Parathyroid adenoma (tissue), 2 donors: Measurements from ENCODE around the gene SLC8B1.

ENCODE experiments used
- H2AFZ ChIP-seq: fragments of 300-600 bp; sonication (generic); one replicate; pipeline ENCODE4 v1.7.0; 2017; ENCODE audit warnings: antibody characterized with exemption, mild to moderate bottlenecking
- H3K27ac ChIP-seq: fragments of 300-600 bp; sonication (generic); one replicate; pipeline ENCODE4 v1.7.0; 2017
- H3K27me3 ChIP-seq: fragments of 300-600 bp; sonication (generic); one replicate; pipeline ENCODE4 v1.7.0; 2017; ENCODE audit warnings: low read length; ENCODE audit not compliant: control insufficient read depth, insufficient read depth
- H3K36me3 ChIP-seq: fragments of 300-600 bp; sonication (generic); one replicate; pipeline ENCODE4 v1.7.0; 2017; ENCODE audit warnings: low read length; ENCODE audit not compliant: control insufficient read depth, insufficient read depth
- H3K4me1 ChIP-seq: fragments of 300-600 bp; sonication (generic); one replicate; pipeline ENCODE4 v1.7.0; 2017; ENCODE audit warnings: control low read depth
- H3K4me2 ChIP-seq: fragments of 300-600 bp; sonication (generic); one replicate; pipeline ENCODE4 v1.7.0; 2017; ENCODE audit warnings: low read length
- H3K4me3 ChIP-seq: fragments of 300-600 bp; sonication (generic); one replicate; pipeline ENCODE4 v1.7.0; 2017; ENCODE audit warnings: low read depth, low read length
- H3K79me2 ChIP-seq: fragments of 300-600 bp; sonication (generic); one replicate; pipeline ENCODE4 v1.7.0; 2017; ENCODE audit warnings: control low read depth
- H3K9ac ChIP-seq: fragments of 300-600 bp; sonication (generic); one replicate; pipeline ENCODE4 v1.7.0; 2017; ENCODE audit warnings: mild to moderate bottlenecking
- H3K9me3 ChIP-seq: fragments of 300-600 bp; sonication (generic); one replicate; pipeline ENCODE4 v1.7.0; 2017; ENCODE audit warnings: low read length; ENCODE audit not compliant: control insufficient read depth
- TF ChIP-seq, protein P1 (sequence below): fragments of 300-600 bp; sonication (generic); IDR thresholded peaks from one replicate; pipeline ENCODE4 v1.7.0; 2017; ENCODE audit warnings: antibody characterized with exemption, mild to moderate bottlenecking
- donor health status: primary hyperparathyroidism.

The SLC8B1 gene

DNA sequence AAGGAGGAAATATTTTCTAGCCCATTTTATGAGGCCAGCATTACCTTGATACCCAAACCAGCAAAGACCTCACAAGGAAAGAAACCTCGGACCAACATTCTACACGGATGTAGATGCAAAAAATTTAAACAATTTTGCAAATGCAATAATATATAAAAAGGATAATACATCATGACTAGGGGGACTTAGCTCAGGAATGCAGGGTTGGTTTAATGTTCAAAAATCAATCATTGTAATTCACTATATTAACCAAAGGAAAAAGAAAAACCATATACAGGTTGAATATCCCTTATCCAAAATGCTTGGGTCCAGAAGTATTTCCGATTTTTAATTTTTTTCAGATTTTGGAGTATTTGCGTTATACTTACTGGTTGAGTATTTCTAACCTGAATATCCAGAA is 80.6 kb downstream of the SLC8B1 start:
- Histone ChIP-seq H3K36me3 (no peaks in the 10 kb centered on the region), H3K27ac (no peak overlapping the region), H3K4me2 (no peak overlapping the region), H3K4me3 (no peak overlapping the region), H3K4me1 (peaks cover 2% of the 10 kb centered on the region), H3K79me2 (peaks cover 22% of the 10 kb centered on the region), H3K27me3 (no peaks in the 10 kb centered on the region), H3K9me3 (no peaks in the 10 kb centered on the region), H3K9ac (no peak overlapping the region), H2AFZ (no peak overlapping the region)
- TF ChIP-seq, protein P1, sequence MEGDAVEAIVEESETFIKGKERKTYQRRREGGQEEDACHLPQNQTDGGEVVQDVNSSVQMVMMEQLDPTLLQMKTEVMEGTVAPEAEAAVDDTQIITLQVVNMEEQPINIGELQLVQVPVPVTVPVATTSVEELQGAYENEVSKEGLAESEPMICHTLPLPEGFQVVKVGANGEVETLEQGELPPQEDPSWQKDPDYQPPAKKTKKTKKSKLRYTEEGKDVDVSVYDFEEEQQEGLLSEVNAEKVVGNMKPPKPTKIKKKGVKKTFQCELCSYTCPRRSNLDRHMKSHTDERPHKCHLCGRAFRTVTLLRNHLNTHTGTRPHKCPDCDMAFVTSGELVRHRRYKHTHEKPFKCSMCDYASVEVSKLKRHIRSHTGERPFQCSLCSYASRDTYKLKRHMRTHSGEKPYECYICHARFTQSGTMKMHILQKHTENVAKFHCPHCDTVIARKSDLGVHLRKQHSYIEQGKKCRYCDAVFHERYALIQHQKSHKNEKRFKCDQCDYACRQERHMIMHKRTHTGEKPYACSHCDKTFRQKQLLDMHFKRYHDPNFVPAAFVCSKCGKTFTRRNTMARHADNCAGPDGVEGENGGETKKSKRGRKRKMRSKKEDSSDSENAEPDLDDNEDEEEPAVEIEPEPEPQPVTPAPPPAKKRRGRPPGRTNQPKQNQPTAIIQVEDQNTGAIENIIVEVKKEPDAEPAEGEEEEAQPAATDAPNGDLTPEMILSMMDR, result no peak

GRCh38 chr12:113253532-113254285 is 81.2 kb downstream of the SLC8B1 start:
- Histone ChIP-seq H3K27ac (no peak overlapping the region), H3K36me3 (no peaks in the 10 kb centered on the region)

GRCh38 chr12:113252494-113252893 is 82.4 kb downstream of the SLC8B1 start:
- TF ChIP-seq, protein P1, result no peak
- Histone ChIP-seq H3K9me3 (no peaks in the 10 kb centered on the region), H2AFZ (no peak overlapping the region), H3K4me2 (no peak overlapping the region), H3K36me3 (no peaks in the 10 kb centered on the region), H3K79me2 (peaks cover 23% of the 10 kb centered on the region), H3K27me3 (no peaks in the 10 kb centered on the region), H3K27ac (no peak overlapping the region), H3K9ac (no peak overlapping the region), H3K4me1 (peaks cover 5% of the 10 kb centered on the region), H3K4me3 (no peak overlapping the region)

More at GRCh38 chr12:113253532-113254285, 81.2 kb downstream of the SLC8B1 start:
- Histone ChIP-seq H3K4me2 (no peak overlapping the region), H3K4me1 (no peaks in the 10 kb centered on the region), H3K9me3 (no peaks in the 10 kb centered on the region), H3K9ac (no peak overlapping the region), H2AFZ (no peak overlapping the region), H3K79me2 (peaks cover 23% of the 10 kb centered on the region), H3K27me3 (no peaks in the 10 kb centered on the region), H3K4me3 (no peak overlapping the region)
- TF ChIP-seq, protein P1, result no peak

GRCh38 chr12:113251404-113252070 is 83.4 kb downstream of the SLC8B1 start:
- Histone ChIP-seq H3K9me3 (no peaks in the 10 kb centered on the region), H3K27me3 (no peaks in the 10 kb centered on the region), H3K79me2 (peaks cover 16% of the 10 kb centered on the region), H2AFZ (no peak overlapping the region), H3K27ac (no peak overlapping the region), H3K9ac (no peak overlapping the region), H3K4me2 (no peak overlapping the region), H3K36me3 (no peaks in the 10 kb centered on the region), H3K4me1 (peaks cover 15% of the 10 kb centered on the region), H3K4me3 (no peak overlapping the region)
- TF ChIP-seq, protein P1, result no peak
